ENCODE data around the gene PLEKHG4. TPM values are rescaled to one million over a fixed set of nuclear protein-coding genes. Genes with fewer than 3 reads are reported as not detected.

PLEKHG4 gene
- total and polyA plus RNA-seq, 9 of the 15 experiments (the other 6 are each of a cell fraction or from before 2014, with no cell fraction given) = 3.7 to 36.8 (median 17.9) TPM

DNA sequence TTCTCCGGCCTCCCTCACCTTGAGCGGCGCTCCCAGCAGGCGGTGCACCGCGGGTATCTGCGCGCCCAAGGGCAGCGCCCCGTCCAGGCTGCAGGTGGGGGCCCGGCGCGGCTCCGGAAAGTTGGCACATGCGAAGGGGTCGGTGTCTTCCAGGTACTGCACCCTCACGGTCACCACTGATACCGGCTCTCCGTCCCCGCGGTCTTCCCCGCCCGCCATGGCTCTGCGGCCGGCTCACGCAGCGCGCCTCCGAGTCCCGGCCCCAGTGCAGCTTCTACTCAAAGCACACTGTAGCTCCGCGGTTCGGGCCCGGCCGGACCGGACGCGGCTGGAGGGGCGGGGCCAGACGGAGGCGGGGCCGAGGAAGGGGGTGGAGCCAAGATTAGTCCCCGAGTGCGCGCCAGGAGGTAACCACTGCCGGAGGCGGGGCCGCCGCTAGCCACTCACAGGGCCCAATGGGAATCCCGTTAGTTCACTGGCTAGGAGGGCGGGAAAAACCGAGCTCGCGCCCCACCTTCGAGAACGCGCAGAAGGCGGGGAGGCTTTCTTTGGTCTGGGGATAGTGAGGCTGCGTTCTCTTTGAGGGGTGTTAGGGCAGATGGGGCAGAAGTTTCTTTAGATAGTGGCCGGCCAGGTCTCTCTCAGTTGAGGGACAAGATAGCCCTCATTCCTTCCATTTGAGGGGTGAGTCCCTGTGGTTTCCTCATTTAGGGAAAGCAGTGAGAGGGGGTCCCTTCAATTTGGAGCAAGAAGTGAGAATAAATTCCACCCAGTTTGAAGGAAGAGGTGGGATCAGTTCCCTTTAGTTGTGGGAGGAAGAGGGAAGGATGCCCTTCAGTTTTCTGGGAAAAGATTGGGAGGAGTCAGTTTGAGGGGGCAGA is 31.9 kb upstream of the PLEKHG4 start, which contains the start of gene FHOD1 (continued):
- peak; percentile 24; the same call in 1 of the 2 replicates for TF ChIP-seq NR3C1 (CRISPR knock-in tag; IDR thresholded peaks at IDR 0.05)
- no peak for TF ChIP-seq ASH1L (IDR thresholded peaks at IDR 0.05; ENCODE audit: borderline replicate concordance, low read depth, partially characterized antibody)
- TF ChIP-seq, protein P1, sequence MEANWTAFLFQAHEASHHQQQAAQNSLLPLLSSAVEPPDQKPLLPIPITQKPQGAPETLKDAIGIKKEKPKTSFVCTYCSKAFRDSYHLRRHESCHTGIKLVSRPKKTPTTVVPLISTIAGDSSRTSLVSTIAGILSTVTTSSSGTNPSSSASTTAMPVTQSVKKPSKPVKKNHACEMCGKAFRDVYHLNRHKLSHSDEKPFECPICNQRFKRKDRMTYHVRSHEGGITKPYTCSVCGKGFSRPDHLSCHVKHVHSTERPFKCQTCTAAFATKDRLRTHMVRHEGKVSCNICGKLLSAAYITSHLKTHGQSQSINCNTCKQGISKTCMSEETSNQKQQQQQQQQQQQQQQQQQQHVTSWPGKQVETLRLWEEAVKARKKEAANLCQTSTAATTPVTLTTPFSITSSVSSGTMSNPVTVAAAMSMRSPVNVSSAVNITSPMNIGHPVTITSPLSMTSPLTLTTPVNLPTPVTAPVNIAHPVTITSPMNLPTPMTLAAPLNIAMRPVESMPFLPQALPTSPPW (CRISPR knock-in tag; IDR thresholded peaks at IDR 0.05) = peak; percentile 37
- TF ChIP-seq ZNF408 (CRISPR knock-in tag; IDR thresholded peaks at IDR 0.05; ENCODE audit: low read depth) = no peak
- TF ChIP-seq, protein P2, sequence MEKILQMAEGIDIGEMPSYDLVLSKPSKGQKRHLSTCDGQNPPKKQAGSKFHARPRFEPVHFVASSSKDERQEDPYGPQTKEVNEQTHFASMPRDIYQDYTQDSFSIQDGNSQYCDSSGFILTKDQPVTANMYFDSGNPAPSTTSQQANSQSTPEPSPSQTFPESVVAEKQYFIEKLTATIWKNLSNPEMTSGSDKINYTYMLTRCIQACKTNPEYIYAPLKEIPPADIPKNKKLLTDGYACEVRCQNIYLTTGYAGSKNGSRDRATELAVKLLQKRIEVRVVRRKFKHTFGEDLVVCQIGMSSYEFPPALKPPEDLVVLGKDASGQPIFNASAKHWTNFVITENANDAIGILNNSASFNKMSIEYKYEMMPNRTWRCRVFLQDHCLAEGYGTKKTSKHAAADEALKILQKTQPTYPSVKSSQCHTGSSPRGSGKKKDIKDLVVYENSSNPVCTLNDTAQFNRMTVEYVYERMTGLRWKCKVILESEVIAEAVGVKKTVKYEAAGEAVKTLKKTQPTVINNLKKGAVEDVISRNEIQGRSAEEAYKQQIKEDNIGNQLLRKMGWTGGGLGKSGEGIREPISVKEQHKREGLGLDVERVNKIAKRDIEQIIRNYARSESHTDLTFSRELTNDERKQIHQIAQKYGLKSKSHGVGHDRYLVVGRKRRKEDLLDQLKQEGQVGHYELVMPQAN (IDR thresholded peaks at IDR 0.05; ENCODE audit: borderline replicate concordance) = 0 out of 2 replicates have a peak, but pooled peaks have one; percentile 11
- TF ChIP-seq ZMIZ1 (IDR thresholded peaks at IDR 0.05; ENCODE audit: low read depth in 2 of 2, low read length in 2 of 2) = no peak
- no peak for TF ChIP-seq ZNF175 (CRISPR knock-in tag; IDR thresholded peaks at IDR 0.05; ENCODE audit: low read depth)
- peak; percentile 47 for TF ChIP-seq CREM (IDR thresholded peaks at IDR 0.05; ENCODE audit: low read depth)
- TF ChIP-seq TRIM24 (IDR thresholded peaks at IDR 0.05) = 0 out of 4 replicates have a peak, but pooled peaks of 1 of the 2 experiments have one; percentile 3
- TF ChIP-seq, protein P3, sequence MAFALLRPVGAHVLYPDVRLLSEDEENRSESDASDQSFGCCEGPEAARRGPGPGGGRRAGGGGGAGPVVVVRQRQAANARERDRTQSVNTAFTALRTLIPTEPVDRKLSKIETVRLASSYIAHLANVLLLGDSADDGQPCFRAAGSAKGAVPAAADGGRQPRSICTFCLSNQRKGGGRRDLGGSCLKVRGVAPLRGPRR (CRISPR knock-in tag; IDR thresholded peaks at IDR 0.05) = no peak
- peak; percentile 49 for TF ChIP-seq ESRRA (IDR thresholded peaks at IDR 0.05; ENCODE audit: borderline replicate concordance, low read depth)
- TF ChIP-seq TGIF2 (CRISPR knock-in tag; IDR thresholded peaks at IDR 0.05) = no peak
- no peak for TF ChIP-seq HDGF (IDR thresholded peaks at IDR 0.05)
- TF ChIP-seq TAF1 (IDR thresholded peaks at IDR 0.05; ENCODE audit: control insufficient read depth, extremely low read depth, insufficient read depth, low read length, severe bottlenecking) = peak; percentile 89
- TF ChIP-seq, protein P4, sequence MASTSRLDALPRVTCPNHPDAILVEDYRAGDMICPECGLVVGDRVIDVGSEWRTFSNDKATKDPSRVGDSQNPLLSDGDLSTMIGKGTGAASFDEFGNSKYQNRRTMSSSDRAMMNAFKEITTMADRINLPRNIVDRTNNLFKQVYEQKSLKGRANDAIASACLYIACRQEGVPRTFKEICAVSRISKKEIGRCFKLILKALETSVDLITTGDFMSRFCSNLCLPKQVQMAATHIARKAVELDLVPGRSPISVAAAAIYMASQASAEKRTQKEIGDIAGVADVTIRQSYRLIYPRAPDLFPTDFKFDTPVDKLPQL (IDR thresholded peaks at IDR 0.05; ENCODE audit: extremely low read depth, insufficient read length) = no peak
- TF ChIP-seq ZNF511 (CRISPR knock-in tag; IDR thresholded peaks at IDR 0.05) = peak; percentile 64; the same call in 1 of the 2 replicates
- TF ChIP-seq MXI1 (IDR thresholded peaks at IDR 0.05; ENCODE audit: low read depth, low read length) = no peak
- TF ChIP-seq KLF1 (tag; IDR thresholded peaks at IDR 0.05) = no peak
